ENCODE data around the gene C2orf72. TPM values are rescaled to one million over a fixed set of nuclear protein-coding genes. Genes with fewer than 3 reads are reported as not detected.

C2orf72 gene
- total and polyA plus RNA-seq, 2 of the 13 experiments (the other 11 are each of a cell fraction or from before 2014, with no cell fraction given) = 147 to 203 TPM

GRCh38 chr2:231037731-231038482 is 584 bp downstream of the C2orf72 start (continued):
- TF ChIP-seq, protein P1, sequence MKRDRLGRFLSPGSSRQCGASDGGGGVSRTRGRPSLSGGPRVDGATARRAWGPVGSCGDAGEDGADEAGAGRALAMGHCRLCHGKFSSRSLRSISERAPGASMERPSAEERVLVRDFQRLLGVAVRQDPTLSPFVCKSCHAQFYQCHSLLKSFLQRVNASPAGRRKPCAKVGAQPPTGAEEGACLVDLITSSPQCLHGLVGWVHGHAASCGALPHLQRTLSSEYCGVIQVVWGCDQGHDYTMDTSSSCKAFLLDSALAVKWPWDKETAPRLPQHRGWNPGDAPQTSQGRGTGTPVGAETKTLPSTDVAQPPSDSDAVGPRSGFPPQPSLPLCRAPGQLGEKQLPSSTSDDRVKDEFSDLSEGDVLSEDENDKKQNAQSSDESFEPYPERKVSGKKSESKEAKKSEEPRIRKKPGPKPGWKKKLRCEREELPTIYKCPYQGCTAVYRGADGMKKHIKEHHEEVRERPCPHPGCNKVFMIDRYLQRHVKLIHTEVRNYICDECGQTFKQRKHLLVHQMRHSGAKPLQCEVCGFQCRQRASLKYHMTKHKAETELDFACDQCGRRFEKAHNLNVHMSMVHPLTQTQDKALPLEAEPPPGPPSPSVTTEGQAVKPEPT (CRISPR knock-in tag; IDR thresholded peaks at IDR 0.05; ENCODE audit: low read depth) = no peak
- TF ChIP-seq SIN3B (IDR thresholded peaks at IDR 0.05; ENCODE audit: low read length) (no peak), KAT8 (CRISPR knock-in tag; IDR thresholded peaks at IDR 0.05) (no peak), GZF1 (CRISPR knock-in tag; IDR thresholded peaks at IDR 0.05) (no peak), ASH2L (IDR thresholded peaks at IDR 0.05; ENCODE audit: insufficient read length, low read depth, low read length) (no peak), SRSF9 (IDR thresholded peaks at IDR 0.05; ENCODE audit: borderline replicate concordance, insufficient read depth, low read depth, low read length, poor library complexity, severe bottlenecking) (no peak), ZNF543 (CRISPR knock-in tag; IDR thresholded peaks at IDR 0.05) (no peak), ZNF724P (CRISPR knock-in tag; IDR thresholded peaks at IDR 0.05; ENCODE audit: borderline replicate concordance) (peak; percentile 62; the same call in 1 of the 2 replicates), SAFB2 (CRISPR knock-in tag; IDR thresholded peaks at IDR 0.05; ENCODE audit: borderline replicate concordance, low read depth) (no peak), CCAR2 (optimal IDR thresholded peaks at IDR 0.05; ENCODE audit: low read depth, low read length) (no peak), SOX5 (CRISPR knock-in tag; IDR thresholded peaks at IDR 0.05; ENCODE audit: borderline replicate concordance) (no peak), ZNF138 (CRISPR knock-in tag; IDR thresholded peaks at IDR 0.05; ENCODE audit: low read depth) (no peak), PAX8 (CRISPR knock-in tag; IDR thresholded peaks at IDR 0.05; ENCODE audit: borderline replicate concordance) (no peak; the same call in 1 of the 2 replicates), RFX3 (CRISPR knock-in tag; IDR thresholded peaks at IDR 0.05) (no peak), BCL6 (CRISPR knock-in tag; IDR thresholded peaks at IDR 0.05) (no peak), AGO2 (optimal IDR thresholded peaks at IDR 0.05; ENCODE audit: low read depth, low read length) (peak; percentile 94), HIVEP1 (CRISPR knock-in tag; IDR thresholded peaks at IDR 0.05) (no peak), ZNF790 (CRISPR knock-in tag; IDR thresholded peaks at IDR 0.05; ENCODE audit: borderline replicate concordance) (no peak)
- TF ChIP-seq, protein P2, sequence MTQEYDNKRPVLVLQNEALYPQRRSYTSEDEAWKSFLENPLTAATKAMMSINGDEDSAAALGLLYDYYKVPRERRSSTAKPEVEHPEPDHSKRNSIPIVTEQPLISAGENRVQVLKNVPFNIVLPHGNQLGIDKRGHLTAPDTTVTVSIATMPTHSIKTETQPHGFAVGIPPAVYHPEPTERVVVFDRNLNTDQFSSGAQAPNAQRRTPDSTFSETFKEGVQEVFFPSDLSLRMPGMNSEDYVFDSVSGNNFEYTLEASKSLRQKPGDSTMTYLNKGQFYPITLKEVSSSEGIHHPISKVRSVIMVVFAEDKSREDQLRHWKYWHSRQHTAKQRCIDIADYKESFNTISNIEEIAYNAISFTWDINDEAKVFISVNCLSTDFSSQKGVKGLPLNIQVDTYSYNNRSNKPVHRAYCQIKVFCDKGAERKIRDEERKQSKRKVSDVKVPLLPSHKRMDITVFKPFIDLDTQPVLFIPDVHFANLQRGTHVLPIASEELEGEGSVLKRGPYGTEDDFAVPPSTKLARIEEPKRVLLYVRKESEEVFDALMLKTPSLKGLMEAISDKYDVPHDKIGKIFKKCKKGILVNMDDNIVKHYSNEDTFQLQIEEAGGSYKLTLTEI (CRISPR knock-in tag; conservative IDR thresholded peaks at IDR 0.05) = no peak
- TF ChIP-seq, protein P3, sequence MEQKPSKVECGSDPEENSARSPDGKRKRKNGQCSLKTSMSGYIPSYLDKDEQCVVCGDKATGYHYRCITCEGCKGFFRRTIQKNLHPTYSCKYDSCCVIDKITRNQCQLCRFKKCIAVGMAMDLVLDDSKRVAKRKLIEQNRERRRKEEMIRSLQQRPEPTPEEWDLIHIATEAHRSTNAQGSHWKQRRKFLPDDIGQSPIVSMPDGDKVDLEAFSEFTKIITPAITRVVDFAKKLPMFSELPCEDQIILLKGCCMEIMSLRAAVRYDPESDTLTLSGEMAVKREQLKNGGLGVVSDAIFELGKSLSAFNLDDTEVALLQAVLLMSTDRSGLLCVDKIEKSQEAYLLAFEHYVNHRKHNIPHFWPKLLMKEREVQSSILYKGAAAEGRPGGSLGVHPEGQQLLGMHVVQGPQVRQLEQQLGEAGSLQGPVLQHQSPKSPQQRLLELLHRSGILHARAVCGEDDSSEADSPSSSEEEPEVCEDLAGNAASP (CRISPR knock-in tag; IDR thresholded peaks at IDR 0.05; ENCODE audit: borderline replicate concordance) = no peak
- TF ChIP-seq, protein P4, sequence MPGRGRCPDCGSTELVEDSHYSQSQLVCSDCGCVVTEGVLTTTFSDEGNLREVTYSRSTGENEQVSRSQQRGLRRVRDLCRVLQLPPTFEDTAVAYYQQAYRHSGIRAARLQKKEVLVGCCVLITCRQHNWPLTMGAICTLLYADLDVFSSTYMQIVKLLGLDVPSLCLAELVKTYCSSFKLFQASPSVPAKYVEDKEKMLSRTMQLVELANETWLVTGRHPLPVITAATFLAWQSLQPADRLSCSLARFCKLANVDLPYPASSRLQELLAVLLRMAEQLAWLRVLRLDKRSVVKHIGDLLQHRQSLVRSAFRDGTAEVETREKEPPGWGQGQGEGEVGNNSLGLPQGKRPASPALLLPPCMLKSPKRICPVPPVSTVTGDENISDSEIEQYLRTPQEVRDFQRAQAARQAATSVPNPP (CRISPR knock-in tag; IDR thresholded peaks at IDR 0.05) = no peak

Data from HepG2 (cell line).